GM18873 (cell line): ENCODE measurements around the gene OBSCN.
"Not testable (repeated sequence)": the region's sequence is repeated elsewhere in the genome, so short reads cannot be mapped to it uniquely, and the experiment has no call there.

Experiments
- ATAC-seq: cut with Tn5 transposase; IDR thresholded peaks from one replicate; pipeline ENCODE4 v1.9.1; 2021; ENCODE audit warnings: mild to moderate bottlenecking, moderate library complexity, moderate number of reproducible peaks; ENCODE audit not compliant: unreplicated experiment, low FRiP score

OBSCN gene

DNA sequence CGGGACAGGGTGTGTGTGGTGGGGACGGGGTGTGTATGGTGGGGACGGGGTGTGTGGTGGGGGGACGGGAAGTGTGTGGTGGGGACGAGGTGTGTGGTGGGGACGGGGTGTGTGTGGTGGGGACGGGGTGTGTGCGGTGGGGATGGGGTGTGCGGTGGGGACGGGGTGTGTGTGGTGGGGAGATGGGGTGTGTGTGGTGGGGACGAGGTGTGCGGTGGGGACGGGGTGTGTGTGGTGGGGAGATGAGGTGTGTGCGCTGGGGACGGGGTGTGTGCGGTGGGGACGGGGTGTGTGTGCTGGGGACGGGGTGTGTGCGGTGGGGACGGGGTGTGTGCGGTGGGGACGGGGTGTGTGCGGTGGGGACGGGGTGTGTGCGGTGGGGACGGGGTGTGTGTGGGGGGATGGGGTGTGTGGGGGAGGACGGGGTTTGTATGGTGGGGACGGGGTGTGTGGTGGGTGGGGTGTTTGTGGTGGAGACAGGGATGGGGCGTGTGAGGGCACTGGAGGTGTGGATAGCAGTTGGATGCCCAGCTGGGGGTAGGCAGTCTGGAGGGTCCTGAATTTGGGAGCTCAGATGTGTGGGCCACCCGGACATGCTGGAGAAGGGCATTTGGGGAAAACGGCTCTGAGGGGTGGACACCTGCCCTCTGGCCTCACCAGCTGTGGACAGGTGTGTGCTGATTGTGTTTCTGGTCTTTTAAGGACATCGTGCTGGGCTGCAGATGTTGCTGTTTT, 25.4 kb upstream of the OBSCN start:
- no peak for ATAC-seq

DNA sequence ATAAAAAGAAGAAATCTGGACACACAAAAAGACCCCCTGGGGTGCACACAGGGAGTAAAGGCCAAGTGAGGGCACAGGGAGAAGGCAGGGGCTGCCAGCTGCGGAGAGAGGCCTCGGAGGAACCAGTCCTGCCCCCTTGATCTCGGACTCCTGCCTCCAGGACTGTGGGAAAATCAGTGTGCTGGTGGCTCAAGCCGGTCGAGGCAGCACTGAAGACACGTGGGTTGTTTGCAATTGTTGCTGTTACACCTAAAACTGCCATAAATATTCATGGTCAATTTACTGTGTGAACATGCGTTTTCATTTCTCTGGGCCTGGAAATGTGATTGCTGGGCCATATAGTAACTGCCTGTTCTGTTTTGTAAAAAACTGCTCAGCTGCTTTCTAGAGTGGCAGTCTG, 23.7 kb upstream of the OBSCN start:
- ATAC-seq: no peak

DNA sequence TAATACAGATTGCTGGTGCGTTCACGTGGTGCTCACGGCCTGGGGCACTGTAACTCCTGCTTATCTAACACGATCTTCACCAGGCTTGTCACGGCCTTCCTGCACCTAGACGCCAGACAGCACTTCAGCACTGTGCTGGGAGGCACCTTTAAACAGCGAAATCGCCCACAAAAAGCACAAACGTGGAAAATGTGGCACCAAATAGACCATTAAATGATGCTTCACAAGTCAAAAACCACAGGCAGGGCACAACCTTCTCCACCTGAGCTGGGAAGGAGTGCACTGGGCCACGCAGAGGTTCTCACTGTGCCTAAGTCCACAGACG, 22.2 kb upstream of the OBSCN start:
- ATAC-seq: no peak

DNA sequence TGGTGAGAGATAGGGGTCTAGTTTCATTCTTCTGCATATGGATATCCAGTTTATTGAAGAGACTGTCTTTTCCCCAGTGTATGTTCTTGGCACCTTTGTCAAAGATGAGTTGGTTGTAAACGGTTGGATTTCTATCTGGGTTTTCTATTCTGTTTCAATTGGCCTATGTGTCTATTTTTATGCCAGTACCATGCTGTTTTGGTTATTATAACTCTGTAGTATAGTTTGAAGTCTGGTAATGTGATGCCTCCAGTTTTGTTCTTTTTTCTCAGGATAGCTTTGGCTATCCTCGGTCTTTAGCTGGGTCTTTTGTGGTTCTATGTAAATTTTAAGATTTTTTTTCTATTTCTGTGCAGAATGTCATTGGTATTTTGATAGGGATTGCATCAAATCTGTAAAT, 19.6 kb upstream of the OBSCN start:
- ATAC-seq: not testable (repeated sequence)

DNA sequence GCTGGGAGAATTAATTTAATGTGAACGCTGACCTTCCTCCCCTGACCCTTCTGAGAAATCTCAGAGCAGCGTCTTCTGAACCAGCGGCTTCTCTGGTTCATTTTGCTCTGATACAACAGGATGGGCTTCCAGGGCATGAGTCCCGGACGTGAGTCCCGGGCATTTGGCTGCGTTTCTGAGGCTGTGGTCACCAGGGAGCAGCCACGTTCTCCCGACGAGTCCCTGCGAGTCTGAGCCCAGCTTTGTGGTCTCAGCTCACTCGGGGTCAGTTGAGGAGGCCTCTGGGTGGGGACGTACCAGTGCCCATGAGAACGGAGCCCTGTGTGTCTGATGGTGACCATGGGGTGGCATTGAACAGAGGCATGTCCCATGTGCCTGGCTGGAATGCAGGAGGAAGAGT, 17.7 kb upstream of the OBSCN start:
- no peak for ATAC-seq

DNA sequence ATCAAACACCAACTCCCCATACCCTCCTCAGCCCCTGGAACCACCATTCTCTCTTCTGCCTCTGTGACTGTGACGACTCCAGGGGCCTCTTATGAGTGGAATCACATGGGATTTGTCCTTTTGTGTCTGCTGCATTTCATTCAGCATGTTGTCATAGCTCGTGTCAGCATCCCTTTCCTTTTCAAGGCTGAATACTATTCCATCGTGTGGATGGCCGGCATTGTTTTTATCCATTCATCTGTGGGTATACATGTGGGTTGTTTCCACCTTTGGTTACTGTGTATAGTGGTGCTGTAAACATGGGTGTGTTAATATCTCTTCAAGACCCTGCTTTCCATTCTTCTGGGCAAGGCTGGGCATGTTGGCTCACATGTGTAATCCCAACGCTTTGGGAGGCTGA, 17.1 kb upstream of the OBSCN start:
- no peak for ATAC-seq

DNA sequence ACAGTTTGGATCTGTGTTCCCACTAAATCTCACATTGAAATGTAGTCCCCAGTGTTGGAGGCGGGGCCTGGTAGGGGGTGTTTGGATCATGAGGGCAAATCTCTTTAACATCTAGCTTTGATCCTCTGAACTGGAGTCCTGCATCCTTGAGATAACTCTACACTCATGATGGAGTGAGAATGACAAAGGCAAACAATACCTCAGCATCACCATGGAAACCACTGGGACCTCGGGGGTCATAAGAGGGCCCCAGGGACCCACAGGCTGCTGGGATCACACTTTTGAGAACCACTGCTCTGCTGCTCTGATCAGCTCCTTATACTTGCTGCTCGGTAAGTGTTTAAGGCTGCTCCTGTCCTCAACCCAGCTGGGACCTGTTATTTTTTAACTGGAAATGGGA, 13.4 kb upstream of the OBSCN start:
- no peak for ATAC-seq

DNA sequence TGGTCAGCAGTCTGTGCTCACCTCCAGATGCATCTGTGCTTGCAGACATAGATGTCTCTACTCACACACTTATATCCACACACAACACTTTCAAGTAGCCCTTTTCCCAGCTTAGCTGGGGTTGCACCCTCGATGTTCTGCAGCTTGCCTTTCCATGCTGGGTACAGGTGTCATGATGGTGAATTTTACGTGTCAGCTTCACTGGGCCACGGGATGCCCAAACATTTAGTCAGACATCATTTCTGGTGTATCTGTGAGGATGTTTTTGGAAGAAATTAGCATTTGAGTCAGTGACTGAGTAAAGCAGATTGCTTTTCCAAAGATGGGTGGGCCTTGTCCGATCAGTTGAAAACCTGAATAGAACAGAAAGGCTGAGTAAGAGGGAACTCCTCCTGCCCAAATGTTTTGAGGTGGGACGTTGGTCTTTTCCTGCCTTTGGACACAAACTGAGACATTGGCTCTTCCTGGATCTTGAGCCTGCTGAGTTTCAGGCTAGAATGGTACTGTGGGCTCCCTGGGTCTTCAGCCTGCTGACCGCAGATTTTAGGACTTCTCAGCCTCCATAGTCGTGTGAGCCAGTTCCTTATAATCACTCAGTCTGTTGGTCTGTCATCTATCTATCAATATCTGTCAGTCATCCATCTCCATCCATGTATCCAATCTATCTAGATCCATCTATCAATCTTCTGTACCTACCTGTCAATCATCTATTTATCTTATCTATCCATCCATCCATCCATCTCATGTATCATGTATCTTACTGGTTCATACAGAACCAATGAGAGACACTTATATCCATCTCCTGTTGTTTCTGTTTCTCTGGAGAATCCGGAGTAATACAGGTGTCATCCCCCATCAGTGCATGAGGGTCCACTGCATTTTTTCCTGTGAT, 12.7 kb upstream of the OBSCN start:
- ATAC-seq: no peak

DNA sequence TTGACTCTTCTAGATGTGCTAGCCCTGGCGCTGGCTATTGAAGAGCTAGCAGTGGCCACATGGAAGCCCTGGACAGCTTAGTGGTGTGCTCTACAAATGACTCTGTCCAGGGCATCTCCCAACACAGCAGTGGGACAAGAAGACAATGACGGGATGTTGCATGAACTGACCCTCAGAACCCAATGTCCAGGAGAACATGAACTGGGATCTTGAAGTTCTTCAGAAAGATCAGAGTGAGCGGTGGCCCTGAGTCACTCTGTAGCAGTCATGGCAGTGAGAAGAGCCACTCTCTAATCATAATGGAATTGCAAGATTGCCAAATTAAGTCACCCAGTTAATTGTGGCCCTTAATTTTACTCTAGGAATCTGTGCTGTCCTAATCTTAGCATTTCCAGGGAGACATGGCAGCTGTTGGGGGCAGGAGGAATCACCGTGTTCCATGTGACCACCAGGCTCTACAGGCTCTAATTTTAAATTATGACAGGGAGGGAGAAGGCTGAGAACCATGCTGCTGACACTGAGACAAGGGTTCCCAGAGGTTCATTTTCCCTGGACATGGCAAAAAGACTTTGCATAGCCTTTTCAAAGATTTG, 10.2 kb upstream of the OBSCN start:
- ATAC-seq: no peak

DNA sequence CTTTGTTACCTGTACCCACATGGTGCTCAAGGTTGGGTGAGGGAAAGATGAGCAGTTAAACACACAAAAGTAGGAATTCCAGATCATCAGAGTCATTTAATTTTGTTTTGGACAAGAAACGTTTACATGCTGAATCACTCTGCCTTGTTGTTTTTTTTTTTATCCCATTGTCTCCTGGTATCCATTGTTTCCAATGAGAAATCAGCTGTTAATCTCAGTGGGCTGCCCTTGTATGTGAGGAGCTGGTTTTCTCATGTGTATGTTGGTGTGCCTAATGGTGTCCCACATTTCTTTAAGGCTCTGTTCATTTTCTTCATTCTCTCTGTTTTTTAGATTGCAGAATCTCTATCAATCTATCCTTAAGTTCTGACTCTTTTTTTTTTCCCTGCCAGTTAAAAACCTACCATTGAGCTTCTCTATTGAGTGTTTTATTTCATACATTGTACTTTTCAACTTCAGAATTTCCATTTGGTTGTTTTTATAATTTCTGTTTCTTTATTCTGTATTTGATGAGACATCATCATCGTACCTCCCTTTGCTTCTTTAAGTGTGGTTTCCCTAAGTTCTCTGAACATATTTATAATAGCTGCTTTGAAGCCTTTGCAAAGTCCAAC, 8.8 kb upstream of the OBSCN start:
- ATAC-seq: no peak

DNA sequence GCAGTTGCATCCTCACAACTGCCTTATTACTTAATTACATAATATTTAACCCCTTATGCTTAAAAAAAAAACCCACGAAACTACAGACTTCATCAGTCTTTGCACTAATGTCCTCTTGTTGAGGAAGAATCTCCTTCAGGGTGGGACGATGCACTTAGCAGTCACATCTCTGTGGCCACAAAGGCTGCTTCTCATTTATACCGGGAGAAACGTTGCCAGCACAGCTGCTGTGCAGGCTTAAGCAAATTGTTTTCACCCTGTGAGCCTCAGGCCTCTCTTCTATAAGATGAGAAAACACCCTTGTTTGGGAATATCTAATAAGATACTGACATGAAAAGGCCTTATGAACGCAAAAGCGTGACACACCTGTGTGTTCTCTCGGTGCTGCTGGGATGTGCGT, 2.9 kb upstream of the OBSCN start:
- no peak for ATAC-seq

DNA sequence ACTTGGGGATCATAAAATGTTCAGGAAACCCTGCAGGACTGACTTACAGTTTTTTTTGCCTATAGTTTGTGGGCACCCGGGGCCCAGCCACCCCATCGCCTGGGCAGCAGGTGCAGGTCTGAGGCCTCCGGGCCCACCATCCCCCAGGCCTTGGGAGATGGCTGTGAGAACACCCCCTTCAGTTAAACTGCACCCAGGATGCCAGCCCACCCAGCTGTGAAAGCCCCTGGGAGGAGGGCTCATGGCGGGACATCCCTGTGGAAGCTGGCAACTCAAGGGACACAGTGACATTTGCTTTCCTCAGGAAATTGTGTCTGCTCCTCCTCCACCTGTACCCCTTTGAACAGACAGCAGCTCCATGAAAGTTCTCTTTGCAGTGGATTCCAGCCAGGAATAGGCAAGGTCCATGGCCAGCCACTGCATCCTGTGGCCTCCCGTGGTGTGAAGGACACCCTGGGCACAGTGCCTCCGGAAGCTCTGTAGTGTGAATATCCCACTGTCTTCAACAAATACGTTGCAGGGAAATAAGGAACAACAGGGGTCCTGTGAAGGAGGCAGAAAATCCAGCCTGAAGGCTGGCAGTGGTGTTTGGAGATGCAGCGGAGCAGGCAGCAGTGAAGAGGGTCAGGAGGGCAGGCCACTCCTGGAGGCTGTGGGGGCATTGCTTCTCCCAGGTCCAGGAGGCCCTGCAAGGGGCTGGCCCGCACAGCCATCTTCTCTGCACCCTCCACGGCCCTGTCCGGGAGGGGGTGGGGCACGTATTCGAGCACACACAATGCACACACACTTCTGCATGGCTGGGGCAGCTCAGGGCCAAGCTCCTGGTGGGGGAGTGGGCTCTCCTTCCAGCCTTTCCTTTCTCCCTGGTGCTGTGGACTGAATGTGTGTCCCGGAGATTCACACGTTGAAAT, 2.1 kb upstream of the OBSCN start:
- ATAC-seq: no peak

DNA sequence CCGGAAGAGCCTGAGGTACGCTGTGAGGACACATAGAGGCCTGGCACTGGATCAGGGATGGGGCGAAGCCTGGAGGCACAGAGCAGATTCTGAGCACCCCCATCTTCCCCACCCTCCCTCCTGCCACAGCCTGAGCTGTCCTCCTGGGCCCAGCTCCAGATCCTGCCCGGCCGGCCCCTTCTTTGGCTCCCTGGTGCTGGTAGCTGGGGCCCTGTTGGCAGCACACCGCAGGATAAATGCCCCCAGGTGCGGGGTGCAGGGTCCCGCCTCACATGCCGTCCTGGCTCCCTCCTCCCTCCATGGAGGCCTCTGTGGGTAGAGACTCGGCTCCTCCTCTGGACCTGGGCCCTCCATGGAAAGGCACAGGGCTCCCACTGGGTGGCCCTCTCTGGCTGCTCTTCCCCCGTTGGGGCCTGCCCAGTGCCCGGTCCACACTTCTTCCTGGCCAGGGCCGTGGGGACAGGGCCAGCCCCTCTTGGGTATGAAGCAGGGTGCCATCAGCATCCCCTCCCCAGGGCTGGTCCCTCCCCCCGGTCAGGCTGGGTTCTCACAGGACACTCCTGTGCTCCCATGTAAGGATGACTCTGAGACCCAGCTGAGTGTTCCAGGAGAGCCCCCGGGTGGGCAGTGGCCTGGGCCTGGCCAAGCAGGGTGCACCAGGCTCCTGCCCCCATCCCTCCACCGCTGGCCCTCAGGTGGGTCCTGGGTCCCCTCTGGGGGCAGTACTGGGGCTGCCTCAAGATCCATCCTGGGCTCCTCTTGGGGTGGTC, 1.1 kb upstream of the OBSCN start:
- ATAC-seq: no peak

DNA sequence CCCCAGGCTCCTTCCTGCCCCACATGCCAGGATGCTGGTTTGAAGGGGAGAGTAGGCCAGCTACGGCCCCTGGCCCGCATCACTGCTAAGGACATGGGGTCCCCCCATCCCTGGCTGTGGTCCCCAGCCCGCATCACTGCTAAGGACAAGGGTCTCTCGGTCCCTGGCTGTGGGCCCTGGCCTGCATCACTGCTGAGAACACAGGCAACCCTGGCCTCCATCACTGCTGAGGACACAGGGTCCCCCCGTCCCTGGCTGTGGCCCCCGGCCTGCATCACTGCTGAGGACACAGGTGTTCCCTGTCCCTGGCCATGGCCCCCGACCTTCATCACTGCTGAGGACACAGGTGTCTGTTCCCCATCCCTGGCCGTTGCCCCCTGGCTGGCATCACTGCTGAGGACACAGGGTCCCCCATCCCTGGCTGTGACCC, 448 bp upstream of the OBSCN start:
- no peak for ATAC-seq

DNA sequence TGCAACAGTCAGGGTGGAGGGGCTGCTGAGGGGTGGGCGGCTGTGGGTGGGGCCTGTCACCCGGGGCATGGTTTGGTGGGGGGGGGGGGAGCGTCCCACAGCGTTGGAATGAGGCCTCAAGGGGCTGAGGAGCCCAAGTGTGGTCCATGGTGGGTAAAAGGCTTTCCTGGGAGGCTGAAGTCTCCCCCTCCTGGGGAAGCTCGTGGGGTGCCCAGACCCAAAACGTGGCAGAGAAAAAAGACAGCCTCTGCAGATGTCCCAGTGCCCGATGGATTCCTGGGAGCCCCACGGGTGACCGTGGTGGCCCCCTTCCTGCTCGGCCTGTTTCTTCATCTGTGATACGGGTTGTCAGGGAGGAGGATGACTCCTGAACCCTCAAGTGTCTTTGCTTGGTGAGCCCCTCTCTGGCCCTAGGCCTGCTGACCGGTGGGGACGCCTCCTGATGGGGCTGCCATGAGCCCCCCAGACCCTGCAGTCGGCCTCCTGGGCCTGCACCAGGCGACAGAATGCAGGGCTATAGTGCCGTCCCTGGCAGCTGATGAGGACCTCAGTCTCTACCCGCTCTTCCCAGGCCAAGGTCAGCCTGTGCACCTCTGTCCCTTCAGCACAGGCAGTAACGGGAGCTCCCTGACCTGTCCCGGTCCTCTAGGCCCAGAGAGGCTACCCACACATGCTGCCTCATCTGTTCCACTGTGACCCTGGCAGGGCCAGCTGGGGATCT, 1.1 kb downstream of the OBSCN start:
- no peak for ATAC-seq

DNA sequence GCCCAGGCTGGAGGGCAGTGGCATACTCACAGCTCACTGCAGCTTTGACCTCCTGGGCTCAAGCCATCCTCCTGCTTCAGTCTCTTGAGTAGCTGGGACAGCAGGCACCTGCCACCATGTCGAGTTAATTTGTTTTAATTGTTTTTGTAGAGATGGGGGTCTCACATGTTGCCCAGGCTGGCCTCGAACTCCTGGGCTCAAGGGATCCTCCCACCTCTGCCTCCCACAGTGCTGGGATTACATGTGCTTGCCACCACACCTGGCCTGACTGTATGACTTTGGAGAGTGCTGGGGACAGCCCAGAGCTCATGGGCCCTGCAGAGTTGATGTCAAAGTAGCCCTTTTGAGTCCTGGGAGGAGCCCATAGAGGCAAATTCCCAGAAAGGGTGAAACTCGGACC, 1.8 kb downstream of the OBSCN start:
- ATAC-seq: no peak

DNA sequence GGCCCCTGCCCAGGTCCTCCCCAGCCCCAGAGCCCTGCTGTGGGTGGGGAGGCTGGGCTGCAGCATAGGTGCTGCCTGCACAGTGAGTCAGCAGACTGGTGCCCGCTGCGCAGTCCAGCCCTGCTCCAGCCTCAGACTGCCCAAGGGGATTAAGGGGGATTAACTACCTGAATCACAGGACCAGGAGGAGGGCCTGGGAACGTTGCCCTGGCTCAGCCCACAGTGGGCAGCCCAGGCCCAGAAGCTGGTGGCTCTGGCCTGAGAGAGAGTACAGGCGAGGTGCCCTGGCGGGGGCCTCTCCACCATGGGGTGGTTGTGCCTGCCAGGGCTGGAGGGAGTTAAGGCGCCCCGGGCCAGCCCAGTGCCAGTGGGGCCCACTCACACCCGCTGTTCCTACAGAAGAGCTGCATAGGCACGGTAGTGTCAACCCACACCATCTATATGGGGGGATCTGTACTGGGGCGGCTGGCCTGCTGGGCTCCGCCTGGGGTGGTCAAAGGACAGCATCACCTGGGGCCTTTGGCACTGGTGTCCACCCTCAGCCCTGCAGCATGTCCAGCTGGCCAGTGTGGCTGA, 2.3 kb downstream of the OBSCN start:
- no peak for ATAC-seq

DNA sequence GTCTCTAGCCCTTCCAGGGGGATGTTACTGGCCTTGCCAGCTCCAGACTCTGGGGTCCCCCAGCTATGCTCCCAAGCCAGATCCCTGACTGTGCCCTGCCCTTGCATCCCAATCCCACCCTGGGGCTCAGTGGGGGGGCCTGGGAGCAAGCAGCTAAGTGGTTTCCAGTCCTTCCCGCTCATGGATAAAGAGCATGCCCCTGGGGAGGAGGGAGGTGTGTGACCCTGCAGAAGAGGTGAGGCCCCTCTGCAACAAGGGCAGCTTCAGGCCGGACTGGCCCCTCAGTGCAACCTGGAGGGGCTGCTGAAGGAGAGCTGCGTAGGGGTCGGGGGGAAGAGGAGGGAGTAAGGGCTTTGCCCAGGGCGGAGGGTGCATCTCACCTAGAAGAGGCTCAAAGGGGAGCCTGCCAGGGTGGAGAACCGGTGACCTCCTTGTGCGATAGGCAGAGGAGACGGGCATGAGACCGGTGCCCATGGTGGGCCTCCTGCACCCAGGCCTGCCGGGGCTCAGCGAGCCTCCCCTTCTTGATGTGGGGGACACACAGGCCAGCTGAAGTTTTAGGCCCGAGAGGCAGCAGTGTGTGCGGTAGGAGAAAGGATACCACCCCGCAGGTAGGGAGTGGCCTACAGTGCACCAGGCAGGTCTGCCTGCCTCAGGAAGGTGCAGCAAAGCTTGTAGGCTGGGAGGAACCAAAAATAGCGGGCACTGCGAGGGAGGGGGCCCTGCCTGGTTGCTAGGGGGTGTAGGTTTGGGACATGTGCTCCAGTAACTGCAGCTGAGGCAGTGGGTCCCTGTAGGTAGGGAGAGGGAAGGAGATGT, 3.1 kb downstream of the OBSCN start:
- ATAC-seq: no peak
